GM23248 (cell line): ENCODE measurements around the gene CCDC51. TPM values are rescaled to one million over a fixed set of nuclear protein-coding genes. Genes with fewer than 3 reads are reported as not detected.

ENCODE experiments used
- DNase-seq: peaks from one replicate; pipeline ENCODE4 v3.0.0-alpha.2; 2015
- H2AFZ ChIP-seq: fragments of 200-600 bp; sonication (generic); 2 replicates; pipeline ENCODE4 v1.6.1; 2016; ENCODE audit warnings: antibody characterized with exemption
- H3F3A ChIP-seq: fragments of 200-600 bp; sonication (generic); 2 replicates; pipeline ENCODE4 v1.6.1; 2016; ENCODE audit warnings: mild to moderate bottlenecking, antibody characterized with exemption, mixed run types; ENCODE audit not compliant: insufficient read depth
- H3K27ac ChIP-seq: fragments of 200-600 bp; sonication (generic); 2 replicates; pipeline ENCODE4 v1.5.1; 2016; ENCODE audit warnings: mild to moderate bottlenecking
- H3K27me3 ChIP-seq: fragments of 200-600 bp; sonication (generic); replicated peaks from 2 replicates; pipeline ENCODE4 v1.6.1; 2016; ENCODE audit warnings: mild to moderate bottlenecking; ENCODE audit not compliant: insufficient read depth
- H3K36me3 ChIP-seq: fragments of 200-600 bp; sonication (generic); 2 replicates; pipeline ENCODE4 v1.6.1; 2016; ENCODE audit warnings: low read depth, mild to moderate bottlenecking
- H3K4me1 ChIP-seq: fragments of 200-600 bp; sonication (generic); 2 replicates; pipeline ENCODE4 v1.6.1; 2016; ENCODE audit warnings: mild to moderate bottlenecking; ENCODE audit not compliant: insufficient read depth
- H3K4me2 ChIP-seq: fragments of 200-600 bp; sonication (generic); one replicate; pipeline ENCODE4 v1.6.1; 2016; ENCODE audit warnings: mild to moderate bottlenecking; ENCODE audit not compliant: unreplicated experiment
- H3K4me3 ChIP-seq: fragments of 200-600 bp; sonication (generic); 2 replicates; pipeline ENCODE4 v1.5.1; 2016; ENCODE audit warnings: mild to moderate bottlenecking
- H3K79me2 ChIP-seq: fragments of 200-600 bp; sonication (generic); 2 replicates; pipeline ENCODE4 v1.6.1; 2016; ENCODE audit warnings: mild to moderate bottlenecking; ENCODE audit not compliant: insufficient read depth
- H3K9ac ChIP-seq: fragments of 200-600 bp; sonication (generic); 2 replicates; pipeline ENCODE4 v1.6.1; 2016; ENCODE audit warnings: mild to moderate bottlenecking
- H3K9me2 ChIP-seq: fragments of 200-600 bp; sonication (generic); 2 replicates; pipeline ENCODE4 v1.6.1; 2016; ENCODE audit warnings: mixed run types, mild to moderate bottlenecking, moderate library complexity; ENCODE audit not compliant: insufficient read depth
- H3K9me3 ChIP-seq: fragments of 200-600 bp; sonication (generic); one replicate; pipeline ENCODE4 v1.6.1; 2017; ENCODE audit warnings: low read depth
- H4K20me1 ChIP-seq: fragments of 200-600 bp; sonication (generic); 2 replicates; pipeline ENCODE4 v1.6.0; 2016; ENCODE audit not compliant: insufficient read depth
- EZH2 ChIP-seq: fragments of 200-600 bp; sonication (generic); IDR thresholded peaks from 2 replicates; pipeline ENCODE4 v1.6.1; 2018; ENCODE audit warnings: antibody characterized with exemption, mild to moderate bottlenecking; ENCODE audit not compliant: insufficient read depth, poor library complexity, severe bottlenecking
- EZH2phosphoT487 ChIP-seq: fragments of 200-600 bp; sonication (generic); IDR thresholded peaks from 2 replicates; pipeline ENCODE4 v1.6.1; 2018; ENCODE audit warnings: antibody characterized with exemption, moderate library complexity, mild to moderate bottlenecking, low read depth; ENCODE audit not compliant: insufficient read depth
- WGBS, 2 experiments: methylation state at CpG; one replicate each; pipeline ENCODE4 v1.1.6; 2015 to 2017; ENCODE audit warnings: low lambda C conversion rate in 2 of 2, low coverage in 1 of 2; ENCODE audit errors: missing lambda C conversion rate in 2 of 2; 5-methylcytosine and 5-hydroxymethylcytosine counted together
- in situ Hi-C: fragments of 300-500 bp; cut with MboI; formaldehyde crosslinking; loops from 2 replicates; pipeline ENCODE4 v1.15.0; 2020
- polyA plus RNA-seq: library from polyadenylated mRNA; unstranded; fragments of >200 nt; fragmentation: Nextera tagmentation; extraction: Ambion mirVana; gene quantifications from 2 replicates; pipeline ENCODE4 v1.2.1, GENCODE V29; 2016
- total RNA-seq: library from RNA; depleted of rRNA; stranded (reverse); fragments of >200 nt; shearing (Covaris generic); gene quantifications from 2 replicates; pipeline ENCODE4 v1.2.3, GENCODE V29; 2014

The CCDC51 gene
- total and polyA plus RNA-seq, 2 experiments from 2014 or later, result 10.1 to 14.0 TPM

- Histone ChIP-seq H3K4me1 (peaks cover 18% of the 10 kb centered on the region), H3K79me2 (peaks cover 22% of the 10 kb centered on the region), H3K4me3 (no peak overlapping the region), H2AFZ (no peak overlapping the region), H3K9ac (no peak overlapping the region), H3F3A (0 out of 2 replicates have a peak, but pooled peaks cover 6% of the 10 kb centered on the region), H3K36me3 (no peaks in the 10 kb centered on the region), H3K27ac (no peak overlapping the region), H3K9me3 (no peaks in the 10 kb centered on the region), H3K9me2 (no peaks in the 10 kb centered on the region), H3K27me3 (no peaks in the 10 kb centered on the region), H3K4me2 (no peak overlapping the region), H4K20me1 (no peaks in the 10 kb centered on the region)
- 31 to 37% methylated on average over 7 of the region's 7 CpGs for WGBS, 2 experiments
- in situ Hi-C loops, result loop anchor here (10.0 kb wide), 1 partner anchor 161 kb away; no protein-coding TSS in a partner anchor
- peak; percentile 84 for DNase-seq
- TF ChIP-seq EZH2phosphoT487, result no peak
- TF ChIP-seq EZH2, result no peak
These were observed 4.0 kb downstream of the CCDC51 start for GRCh38 chr3:48435774-48436476.

- Histone ChIP-seq H3F3A (0 out of 2 replicates have a peak, but pooled peaks cover 6% of the 10 kb centered on the region), H3K27me3 (no peaks in the 10 kb centered on the region), H3K79me2 (peaks cover 15% of the 10 kb centered on the region), H3K9me3 (no peaks in the 10 kb centered on the region), H3K4me2 (no peak overlapping the region), H3K27ac (no peak overlapping the region), H2AFZ (no peak overlapping the region), H4K20me1 (no peaks in the 10 kb centered on the region), H3K4me1 (peaks cover 18% of the 10 kb centered on the region), H3K4me3 (no peak overlapping the region), H3K9ac (no peak overlapping the region), H3K9me2 (no peaks in the 10 kb centered on the region), H3K36me3 (no peaks in the 10 kb centered on the region)
- in situ Hi-C loops, result loop anchor here (10.0 kb wide), 1 partner anchor 160 kb away; no protein-coding TSS in a partner anchor
- WGBS, 2 experiments, result 54% methylated on average over 4 of the region's 4 CpGs
- no peak for TF ChIP-seq EZH2phosphoT487
- TF ChIP-seq EZH2, result no peak
- no peak for DNase-seq
These were observed 4.7 kb downstream of the CCDC51 start for GRCh38 chr3:48435223-48435595.

- peak overlapping the region; percentile 41 for H3K4me2 ChIP-seq
- 71 to 72% methylated on average over 14 to 15 of the region's 15 CpGs for WGBS, 2 experiments
- H3K27me3 ChIP-seq, result no peaks in the 10 kb centered on the region
These were observed 5.2 kb downstream of the CCDC51 start for GRCh38 chr3:48434591-48435222.

GRCh38 chr3:48433472-48434118, 6.3 kb downstream of the CCDC51 start:
- no peaks in the 10 kb centered on the region for H4K20me1 ChIP-seq
- TF ChIP-seq EZH2phosphoT487 (no peak), EZH2 (no peak)
- 0 out of 2 replicates have a peak, but pooled peaks cover 6% of the 10 kb centered on the region for H3F3A ChIP-seq
- WGBS, 2 experiments, result 29% methylated on average over 12 of the region's 12 CpGs
- no peaks in the 10 kb centered on the region for H3K9me2 ChIP-seq
- peak overlapping the region; percentile 41 for H3K4me2 ChIP-seq
- no peaks in the 10 kb centered on the region for H3K79me2 ChIP-seq
- H2AFZ ChIP-seq, result 0 out of 2 replicates have a peak overlapping the region, but pooled peaks have one; percentile 24
- H3K4me1 ChIP-seq, result peaks cover 18% of the 10 kb centered on the region
- H3K9me3 ChIP-seq, result no peaks in the 10 kb centered on the region
- in situ Hi-C loops, result loop anchor here (10.0 kb wide), 1 partner anchor 159 kb away; no protein-coding TSS in a partner anchor
- H3K36me3 ChIP-seq, result no peaks in the 10 kb centered on the region
- DNase-seq, result peak; percentile 83
- H3K27ac ChIP-seq, result peak overlapping the region; percentile 59
- no peaks in the 10 kb centered on the region for H3K27me3 ChIP-seq
- peak overlapping the region; percentile 13; the same call in 1 of the 2 replicates for H3K4me3 ChIP-seq
- H3K9ac ChIP-seq, result peak overlapping the region; percentile 48

More at GRCh38 chr3:48434591-48435222, 5.2 kb downstream of the CCDC51 start:
- Histone ChIP-seq H3K4me3 (no peak overlapping the region), H3K4me1 (peaks cover 18% of the 10 kb centered on the region), H4K20me1 (no peaks in the 10 kb centered on the region), H3F3A (0 out of 2 replicates have a peak, but pooled peaks cover 6% of the 10 kb centered on the region), H3K9me2 (no peaks in the 10 kb centered on the region), H3K9ac (peak overlapping the region; percentile 48; the same call in 1 of the 2 replicates), H3K27ac (peak overlapping the region; percentile 59; the same call in 1 of the 2 replicates), H3K9me3 (no peaks in the 10 kb centered on the region), H2AFZ (no peak overlapping the region), H3K36me3 (no peaks in the 10 kb centered on the region), H3K79me2 (peaks cover 10% of the 10 kb centered on the region)
- in situ Hi-C loops, result loop anchor here (10.0 kb wide), 1 partner anchor 160 kb away; no protein-coding TSS in a partner anchor
- TF ChIP-seq EZH2 (no peak), EZH2phosphoT487 (no peak)
- DNase-seq, result no peak
